Smooth muscle cell (in vitro differentiated cells): ENCODE results near the gene TOMM5. TPM values are rescaled to one million over a fixed set of nuclear protein-coding genes. Genes with fewer than 3 reads are reported as not detected.

Source experiments
- DNase-seq: peaks from one replicate; lab custom pipeline; 2025; ENCODE audit not compliant: unreplicated experiment; lab: John Stamatoyannopoulos, UW
- H2AFZ ChIP-seq: fragments of 200-600 bp; sonication (generic); 2 replicates; pipeline ENCODE4 v1.6.0; 2016; ENCODE audit warnings: antibody characterized with exemption, low read depth, mild to moderate bottlenecking
- H3F3A ChIP-seq: fragments of 200-600 bp; sonication (generic); 2 replicates; pipeline ENCODE4 v1.6.0; 2017; ENCODE audit warnings: antibody characterized with exemption, low read depth
- H3K27ac ChIP-seq: fragments of 200-600 bp; sonication (generic); 2 replicates; pipeline ENCODE4 v1.5.1; 2016; ENCODE audit warnings: low read depth, mild to moderate bottlenecking
- H3K27me3 ChIP-seq: fragments of 200-600 bp; sonication (generic); 2 replicates; pipeline ENCODE4 v1.6.1; 2016; ENCODE audit warnings: low read depth, mild to moderate bottlenecking
- H3K36me3 ChIP-seq: fragments of 200-600 bp; sonication (generic); 2 replicates; pipeline ENCODE4 v1.5.1; 2016; ENCODE audit warnings: low read depth
- H3K4me1 ChIP-seq: fragments of 200-600 bp; sonication (generic); 2 replicates; pipeline ENCODE4 v1.5.1; 2016; ENCODE audit warnings: low read depth
- H3K4me2 ChIP-seq: fragments of 200-600 bp; sonication (generic); 2 replicates; pipeline ENCODE4 v1.6.0; 2016; ENCODE audit warnings: mild to moderate bottlenecking
- H3K4me3 ChIP-seq: fragments of 200-600 bp; sonication (generic); 2 replicates; pipeline ENCODE4 v1.5.1; 2016; ENCODE audit warnings: mild to moderate bottlenecking
- H3K79me2 ChIP-seq: fragments of 200-600 bp; sonication (generic); 2 replicates; pipeline ENCODE4 v1.6.0; 2016; ENCODE audit warnings: low read depth, mild to moderate bottlenecking
- H3K9ac ChIP-seq: fragments of 200-600 bp; sonication (generic); 2 replicates; pipeline ENCODE4 v1.6.0; 2016; ENCODE audit warnings: low read depth
- H3K9me3 ChIP-seq: fragments of 200-600 bp; sonication (generic); replicated peaks from 2 replicates; pipeline ENCODE4 v1.5.1; 2016; ENCODE audit warnings: low read depth
- H4K20me1 ChIP-seq: fragments of 200-600 bp; sonication (generic); 2 replicates; pipeline ENCODE4 v1.6.0; 2016; ENCODE audit warnings: low read depth
- WGBS: methylation state at CpG from one replicate; pipeline ENCODE4 v1.1.7; 2016; ENCODE audit warnings: low lambda C conversion rate; 5-methylcytosine and 5-hydroxymethylcytosine counted together
- polyA plus RNA-seq: library from polyadenylated mRNA; unstranded; fragments of >200 nt; fragmentation: Nextera tagmentation; extraction: Ambion mirVana; gene quantifications from 2 replicates; pipeline ENCODE4 v1.2.1, GENCODE V29; 2016
- total RNA-seq: library from RNA; depleted of rRNA; stranded (reverse); fragments of >200 nt; gene quantifications from 2 replicates; pipeline ENCODE4 v1.2.3, GENCODE V29; 2014
- TF ChIP-seq, protein P1 (sequence below): fragments of 200-600 bp; sonication (generic); IDR thresholded peaks from 2 replicates; pipeline ENCODE4 v1.5.1; 2017; ENCODE audit warnings: borderline replicate concordance, mild to moderate bottlenecking, antibody characterized with exemption; ENCODE audit not compliant: insufficient read depth, poor library complexity, severe bottlenecking

Gene TOMM5
- total and polyA plus RNA-seq, 2 experiments from 2014 or later: 194 to 296 TPM

DNA sequence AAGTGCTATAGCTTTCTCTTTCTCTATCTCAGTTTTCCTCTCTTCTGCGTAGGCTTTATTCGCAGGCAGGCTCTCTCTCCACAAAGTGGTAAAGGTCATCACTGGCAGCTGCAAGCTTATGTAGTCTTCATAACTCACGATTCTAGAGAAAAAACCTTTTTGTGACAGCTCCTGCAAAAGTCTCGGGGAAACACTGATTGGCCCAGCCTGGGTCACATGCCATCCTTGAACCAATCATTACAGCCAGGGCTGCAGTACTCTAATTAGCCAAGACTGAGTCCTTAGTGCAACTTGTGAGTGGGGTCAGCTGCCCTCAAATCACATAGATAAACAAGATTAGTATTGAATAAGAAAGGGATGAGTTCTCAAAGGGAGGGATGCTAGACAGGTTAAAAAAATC lies 40.1 kb upstream of the TOMM5 start:
- no peaks in the 10 kb centered on the region for H3F3A ChIP-seq
- H3K4me2 ChIP-seq: no peak overlapping the region
- H4K20me1 ChIP-seq: no peaks in the 10 kb centered on the region
- H3K9ac ChIP-seq: no peak overlapping the region
- H2AFZ ChIP-seq: no peak overlapping the region
- no peaks in the 10 kb centered on the region for H3K9me3 ChIP-seq
- H3K79me2 ChIP-seq: no peaks in the 10 kb centered on the region
- H3K4me1 ChIP-seq: no peaks in the 10 kb centered on the region
- H3K36me3 ChIP-seq: no peaks in the 10 kb centered on the region
- H3K27ac ChIP-seq: no peak overlapping the region
- 88% methylated on average over 4 of the region's 4 CpGs for WGBS
- no peaks in the 10 kb centered on the region for H3K27me3 ChIP-seq
- TF ChIP-seq, protein P1, sequence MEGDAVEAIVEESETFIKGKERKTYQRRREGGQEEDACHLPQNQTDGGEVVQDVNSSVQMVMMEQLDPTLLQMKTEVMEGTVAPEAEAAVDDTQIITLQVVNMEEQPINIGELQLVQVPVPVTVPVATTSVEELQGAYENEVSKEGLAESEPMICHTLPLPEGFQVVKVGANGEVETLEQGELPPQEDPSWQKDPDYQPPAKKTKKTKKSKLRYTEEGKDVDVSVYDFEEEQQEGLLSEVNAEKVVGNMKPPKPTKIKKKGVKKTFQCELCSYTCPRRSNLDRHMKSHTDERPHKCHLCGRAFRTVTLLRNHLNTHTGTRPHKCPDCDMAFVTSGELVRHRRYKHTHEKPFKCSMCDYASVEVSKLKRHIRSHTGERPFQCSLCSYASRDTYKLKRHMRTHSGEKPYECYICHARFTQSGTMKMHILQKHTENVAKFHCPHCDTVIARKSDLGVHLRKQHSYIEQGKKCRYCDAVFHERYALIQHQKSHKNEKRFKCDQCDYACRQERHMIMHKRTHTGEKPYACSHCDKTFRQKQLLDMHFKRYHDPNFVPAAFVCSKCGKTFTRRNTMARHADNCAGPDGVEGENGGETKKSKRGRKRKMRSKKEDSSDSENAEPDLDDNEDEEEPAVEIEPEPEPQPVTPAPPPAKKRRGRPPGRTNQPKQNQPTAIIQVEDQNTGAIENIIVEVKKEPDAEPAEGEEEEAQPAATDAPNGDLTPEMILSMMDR: no peak
- H3K4me3 ChIP-seq: no peak overlapping the region
- DNase-seq: no peak

GRCh38 chr9:37626708-37627292 lies 34.4 kb upstream of the TOMM5 start:
- Histone ChIP-seq H3K27ac (no peak overlapping the region), H3F3A (no peaks in the 10 kb centered on the region), H3K36me3 (no peaks in the 10 kb centered on the region), H3K79me2 (no peaks in the 10 kb centered on the region), H2AFZ (no peak overlapping the region), H3K9ac (no peak overlapping the region), H3K4me3 (no peak overlapping the region), H3K4me2 (no peak overlapping the region), H3K4me1 (no peaks in the 10 kb centered on the region), H4K20me1 (no peaks in the 10 kb centered on the region), H3K27me3 (no peaks in the 10 kb centered on the region), H3K9me3 (no peaks in the 10 kb centered on the region)
- WGBS: 50% methylated on average over 5 of the region's 5 CpGs
- TF ChIP-seq, protein P1: no peak
- no peak for DNase-seq

DNA sequence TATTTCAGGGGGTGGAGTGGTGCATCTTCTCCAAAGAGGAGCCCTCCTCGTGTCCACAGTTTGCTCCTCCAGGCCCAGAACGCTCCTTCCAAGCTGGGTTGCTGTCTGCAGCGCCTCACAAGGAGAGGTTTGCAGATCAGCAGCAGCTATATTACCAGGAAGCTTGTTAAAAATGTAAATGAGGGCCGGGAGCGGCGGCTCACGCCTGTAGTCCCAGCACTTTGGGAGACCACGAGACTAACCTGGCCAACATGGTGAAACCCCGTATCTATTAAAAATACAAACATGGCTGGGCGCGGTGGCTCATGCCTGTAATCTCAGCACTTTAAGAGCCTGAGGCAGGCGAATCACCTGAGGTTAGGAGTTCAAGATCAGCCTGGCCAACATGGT lies 33.4 kb upstream of the TOMM5 start:
- whole genome bisulfite sequencing: 88% methylated on average over 12 of the region's 12 CpGs
- no peak overlapping the region for H3K4me2 ChIP-seq

More for the DNA sequence above, 33.4 kb upstream of the TOMM5 start:
- Histone ChIP-seq H3K79me2 (no peaks in the 10 kb centered on the region), H4K20me1 (no peaks in the 10 kb centered on the region), H3K4me3 (no peak overlapping the region), H3K27me3 (no peaks in the 10 kb centered on the region), H3K27ac (no peak overlapping the region), H2AFZ (no peak overlapping the region), H3K36me3 (no peaks in the 10 kb centered on the region), H3K9me3 (no peaks in the 10 kb centered on the region), H3K9ac (no peak overlapping the region), H3F3A (no peaks in the 10 kb centered on the region), H3K4me1 (peaks cover 10% of the 10 kb centered on the region)
- no peak for DNase-seq
- TF ChIP-seq, protein P1: no peak
